GM12801 (cell line): ENCODE results near the gene DLGAP1.

Source experiments
- TF ChIP-seq, protein P1 (sequence below): IDR thresholded peaks from one replicate; pipeline ENCODE4 v1.5.1; 2011; ENCODE audit warnings: control low read depth; ENCODE audit not compliant: insufficient read length; ENCODE audit errors: extremely low read depth

The DLGAP1 gene

DNA sequence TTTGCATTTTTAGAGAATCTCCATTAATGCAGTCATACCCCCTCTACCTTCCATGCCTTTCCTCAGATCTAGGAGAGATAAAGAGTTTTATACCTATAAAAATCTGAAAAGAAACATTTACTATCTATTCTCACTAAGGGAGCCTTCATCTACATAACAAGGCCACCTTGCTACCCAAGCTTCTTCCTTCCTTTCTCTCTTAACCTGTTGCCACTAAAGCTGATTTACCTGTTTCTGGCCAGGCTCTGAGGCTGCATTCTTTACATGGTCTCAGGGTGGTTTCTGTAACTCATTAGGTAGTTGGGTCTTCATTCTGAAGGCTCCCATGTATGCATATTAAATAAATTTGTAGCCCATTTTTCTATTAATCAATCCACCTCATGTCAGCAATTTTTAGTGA lies 391.6 kb downstream of the DLGAP1 start:
- TF ChIP-seq, protein P1, sequence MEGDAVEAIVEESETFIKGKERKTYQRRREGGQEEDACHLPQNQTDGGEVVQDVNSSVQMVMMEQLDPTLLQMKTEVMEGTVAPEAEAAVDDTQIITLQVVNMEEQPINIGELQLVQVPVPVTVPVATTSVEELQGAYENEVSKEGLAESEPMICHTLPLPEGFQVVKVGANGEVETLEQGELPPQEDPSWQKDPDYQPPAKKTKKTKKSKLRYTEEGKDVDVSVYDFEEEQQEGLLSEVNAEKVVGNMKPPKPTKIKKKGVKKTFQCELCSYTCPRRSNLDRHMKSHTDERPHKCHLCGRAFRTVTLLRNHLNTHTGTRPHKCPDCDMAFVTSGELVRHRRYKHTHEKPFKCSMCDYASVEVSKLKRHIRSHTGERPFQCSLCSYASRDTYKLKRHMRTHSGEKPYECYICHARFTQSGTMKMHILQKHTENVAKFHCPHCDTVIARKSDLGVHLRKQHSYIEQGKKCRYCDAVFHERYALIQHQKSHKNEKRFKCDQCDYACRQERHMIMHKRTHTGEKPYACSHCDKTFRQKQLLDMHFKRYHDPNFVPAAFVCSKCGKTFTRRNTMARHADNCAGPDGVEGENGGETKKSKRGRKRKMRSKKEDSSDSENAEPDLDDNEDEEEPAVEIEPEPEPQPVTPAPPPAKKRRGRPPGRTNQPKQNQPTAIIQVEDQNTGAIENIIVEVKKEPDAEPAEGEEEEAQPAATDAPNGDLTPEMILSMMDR, result no peak

DNA sequence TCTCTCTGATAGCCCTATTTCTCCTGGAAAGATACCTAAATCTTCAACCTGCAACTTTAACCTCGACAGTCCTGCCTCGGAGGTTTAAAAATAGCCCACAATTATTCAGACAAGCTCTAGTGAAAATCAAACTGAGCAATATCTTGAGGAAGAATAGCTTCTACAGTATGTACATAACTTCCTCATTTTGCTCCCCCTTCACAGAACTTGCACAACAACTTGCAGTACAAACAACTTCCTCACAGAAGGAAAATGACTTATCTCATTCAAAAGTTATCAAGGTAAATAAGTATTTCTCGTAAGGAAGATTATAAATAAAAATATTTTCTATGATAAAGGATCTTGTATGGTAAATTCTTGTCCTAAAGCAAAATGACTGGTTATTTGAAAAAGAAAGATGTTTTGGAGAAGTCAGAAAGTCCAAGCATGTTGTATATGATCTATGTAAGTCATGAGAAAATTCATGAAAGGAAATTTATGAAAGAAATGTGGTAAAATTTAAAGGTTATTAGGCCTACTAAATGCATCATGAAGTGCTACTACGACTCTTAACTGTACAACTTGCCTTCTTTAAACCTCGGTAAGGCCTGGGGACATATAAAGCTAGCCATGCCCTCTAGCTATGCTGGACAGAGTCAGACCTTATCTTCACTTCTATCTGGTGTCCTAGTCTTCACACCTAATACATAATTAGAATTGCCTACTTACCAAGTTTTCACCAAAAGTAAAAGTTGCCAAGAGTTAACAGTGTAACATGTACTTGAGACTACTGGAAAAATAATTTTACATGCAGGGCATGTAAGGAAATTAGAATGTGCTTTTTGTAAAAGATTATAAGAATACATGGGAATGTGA lies 394.5 kb downstream of the DLGAP1 start:
- TF ChIP-seq, protein P1, result no peak

DNA sequence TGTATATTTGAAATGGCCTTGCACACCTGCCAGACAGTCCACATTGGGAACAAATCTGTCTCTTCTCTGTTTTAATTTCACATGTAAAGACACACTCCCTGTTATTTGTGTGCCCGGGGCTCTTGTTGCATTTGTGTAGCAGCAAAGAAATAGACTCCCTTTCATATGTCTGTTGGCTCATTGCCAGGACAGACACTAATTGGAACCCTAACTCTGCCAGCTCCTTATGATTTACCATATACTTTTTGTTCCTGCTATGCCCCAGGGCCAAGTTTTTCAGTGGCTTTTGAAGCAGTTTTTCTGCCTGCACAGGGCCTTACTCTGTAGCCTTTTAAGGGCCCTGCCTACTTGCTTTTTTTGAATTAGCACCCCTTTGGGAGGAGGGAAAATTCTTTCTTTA lies 396.9 kb downstream of the DLGAP1 start:
- TF ChIP-seq, protein P1, result no peak

DNA sequence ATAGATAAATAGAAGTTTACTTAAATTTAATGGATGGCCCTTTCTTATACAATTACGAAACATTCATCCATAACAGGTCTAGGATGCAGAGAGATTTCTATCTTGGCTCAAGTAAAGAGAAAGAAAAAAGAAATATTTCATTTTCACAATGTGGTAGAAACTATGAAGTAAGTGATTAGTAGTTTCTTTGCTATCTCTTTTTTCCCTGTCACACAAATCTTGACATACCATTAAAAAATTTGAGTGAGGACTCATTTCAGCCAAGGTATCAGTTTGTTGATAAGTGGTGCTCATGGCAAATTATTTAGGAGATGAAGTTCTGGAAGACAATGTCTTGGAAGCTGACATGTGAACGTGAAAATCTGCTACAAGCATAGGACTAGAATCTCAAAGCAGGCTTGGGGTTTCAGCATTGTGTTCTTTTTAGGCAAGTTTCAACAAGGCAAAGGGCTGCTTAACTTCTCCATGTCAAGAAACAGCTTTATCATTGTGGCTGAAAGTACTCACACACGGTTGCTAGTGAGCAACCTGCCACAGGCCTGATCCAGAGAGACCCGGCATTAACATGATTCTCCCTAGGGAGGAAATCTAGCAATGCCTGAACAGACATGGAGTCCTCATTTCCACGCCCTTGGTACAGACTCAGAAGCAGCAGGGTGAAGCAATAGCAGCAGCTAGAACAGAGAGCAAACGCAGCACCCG lies 414.6 kb downstream of the DLGAP1 start:
- TF ChIP-seq, protein P1, result no peak

DNA sequence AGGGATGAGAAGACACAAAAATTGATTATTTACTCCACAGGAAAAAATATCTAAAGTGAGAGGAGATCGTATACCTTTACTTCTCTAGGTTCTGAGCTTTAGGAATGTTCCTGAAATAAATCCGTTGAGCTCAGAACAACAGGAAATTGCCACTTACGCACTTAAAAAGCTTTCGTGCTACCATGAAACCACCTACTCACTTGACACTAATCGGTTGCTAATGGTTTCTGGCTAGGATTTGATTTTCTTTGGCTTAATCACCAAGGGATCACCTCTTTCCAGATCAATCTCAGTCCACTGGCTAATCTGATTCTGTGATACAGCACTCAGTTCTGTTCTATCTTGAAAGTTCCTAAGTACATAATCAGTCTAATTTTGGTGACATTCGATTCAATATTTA lies 419.6 kb downstream of the DLGAP1 start:
- TF ChIP-seq, protein P1, result no peak

DNA sequence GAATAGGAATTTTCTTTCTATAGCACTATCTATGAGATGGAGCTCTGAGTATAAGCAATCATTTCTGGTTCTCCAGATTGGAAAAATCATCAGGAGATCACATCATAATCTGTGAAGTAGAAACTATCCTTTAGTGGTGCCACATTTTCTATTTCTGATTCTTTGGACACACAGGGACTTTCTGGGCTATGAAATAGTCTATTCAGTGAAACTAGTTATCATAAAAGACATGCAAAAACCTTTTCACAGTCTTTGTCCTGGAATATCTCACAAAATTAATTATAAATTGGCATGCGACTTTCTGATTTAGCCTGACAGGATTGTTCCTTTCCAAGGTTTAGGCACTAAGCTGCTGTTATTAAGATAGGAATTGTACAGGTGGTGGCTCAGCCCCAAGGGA lies 428.6 kb downstream of the DLGAP1 start:
- TF ChIP-seq, protein P1, result no peak

DNA sequence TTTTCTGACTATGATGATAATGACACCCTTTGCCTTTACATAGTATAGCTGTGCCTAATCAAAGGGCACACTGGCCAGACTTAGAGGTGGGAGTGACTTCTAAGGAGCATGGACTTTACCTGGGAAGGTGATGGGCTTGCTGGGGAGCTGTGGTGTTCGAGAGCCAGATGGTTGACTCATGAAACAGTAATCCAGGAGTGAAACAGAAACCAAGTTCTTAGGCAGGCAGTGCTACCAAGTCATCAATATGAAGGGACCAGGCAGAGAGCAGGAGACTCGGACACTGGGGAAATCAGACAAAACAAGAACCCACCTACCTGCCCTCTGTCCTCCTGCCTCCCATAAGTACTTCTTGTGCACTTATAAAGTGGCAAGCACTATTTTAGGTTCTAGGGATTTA lies 430.4 kb downstream of the DLGAP1 start:
- TF ChIP-seq, protein P1, result no peak
